Lower leg skin (tissue), 4 donors: ENCODE results near the gene PTGS1. TPM values are rescaled to one million over a fixed set of nuclear protein-coding genes. Genes with fewer than 3 reads are reported as not detected.
A peak's percentile ranks its signal among the peaks of the same experiment; 100 is the strongest.

ENCODE experiments used
- DNase-seq, 2 donors: peaks; one replicate each; pipeline ENCODE4 v3.0.0-alpha.2; 2019; ENCODE audit warnings: low spot score in 2 of 2
- H3K4me3 ChIP-seq: fragments of 200-600 bp; sonication (generic); 2 replicates; pipeline ENCODE4 v1.5.1; 2017; ENCODE audit warnings: mild to moderate bottlenecking, low read depth; ENCODE audit not compliant: poor library complexity, severe bottlenecking
- POLR2A ChIP-seq, 2 donors: fragments of 450-650 bp; IDR thresholded peaks; one replicate each; pipeline ENCODE4 v1.6.1; 2016 to 2017; ENCODE audit warnings: antibody characterized with exemption in 2 of 2, mild to moderate bottlenecking in 1 of 2, moderate library complexity in 1 of 2
- WGBS, 2 donors: methylation state at CpG; one replicate each; pipeline ENCODE4 v1.1.5; 2018; 5-methylcytosine and 5-hydroxymethylcytosine counted together
- intact Hi-C: fragments of 100-400 bp; cut with DNase I; formaldehyde crosslinking; loops from one replicate; pipeline ENCODE4 v1.15.0; 2023; ENCODE audit warnings: low total_unique reads
- total RNA-seq, 4 donors: library from RNA; depleted of rRNA; stranded (reverse); fragments of >200 nt; gene quantifications; one replicate each; pipeline ENCODE4 v1.1.0, GENCODE V29; 2016
- TF ChIP-seq, protein P1 (sequence below), 3 donors: fragments of 450-650 bp; IDR thresholded peaks; one replicate each; pipeline ENCODE4 v1.5.1; 2016; ENCODE audit warnings: antibody characterized with exemption in 3 of 3, mild to moderate bottlenecking in 3 of 3, moderate library complexity in 2 of 3

PTGS1 gene
- total RNA-seq, 4 donors from 2014 or later = 62.9 to 110 (median 84.8) TPM

- intact Hi-C loops = no loop called here
- DNase-seq = peak in 1 of 2 donors; percentile 12
- WGBS, 2 donors = 77 to 88% methylated on average over 1 of the region's 1 CpG
- no peak overlapping the region for H3K4me3 ChIP-seq
- TF ChIP-seq, protein P1, sequence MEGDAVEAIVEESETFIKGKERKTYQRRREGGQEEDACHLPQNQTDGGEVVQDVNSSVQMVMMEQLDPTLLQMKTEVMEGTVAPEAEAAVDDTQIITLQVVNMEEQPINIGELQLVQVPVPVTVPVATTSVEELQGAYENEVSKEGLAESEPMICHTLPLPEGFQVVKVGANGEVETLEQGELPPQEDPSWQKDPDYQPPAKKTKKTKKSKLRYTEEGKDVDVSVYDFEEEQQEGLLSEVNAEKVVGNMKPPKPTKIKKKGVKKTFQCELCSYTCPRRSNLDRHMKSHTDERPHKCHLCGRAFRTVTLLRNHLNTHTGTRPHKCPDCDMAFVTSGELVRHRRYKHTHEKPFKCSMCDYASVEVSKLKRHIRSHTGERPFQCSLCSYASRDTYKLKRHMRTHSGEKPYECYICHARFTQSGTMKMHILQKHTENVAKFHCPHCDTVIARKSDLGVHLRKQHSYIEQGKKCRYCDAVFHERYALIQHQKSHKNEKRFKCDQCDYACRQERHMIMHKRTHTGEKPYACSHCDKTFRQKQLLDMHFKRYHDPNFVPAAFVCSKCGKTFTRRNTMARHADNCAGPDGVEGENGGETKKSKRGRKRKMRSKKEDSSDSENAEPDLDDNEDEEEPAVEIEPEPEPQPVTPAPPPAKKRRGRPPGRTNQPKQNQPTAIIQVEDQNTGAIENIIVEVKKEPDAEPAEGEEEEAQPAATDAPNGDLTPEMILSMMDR (IDR thresholded peaks at IDR 0.05) = no peak
- no peak for TF ChIP-seq POLR2A (IDR thresholded peaks at IDR 0.05)
Measured at GRCh38 chr9:122379340-122379739, 8.5 kb downstream of the PTGS1 start.

- no peak for TF ChIP-seq POLR2A (IDR thresholded peaks at IDR 0.05)
- TF ChIP-seq, protein P1 (IDR thresholded peaks at IDR 0.05) = no peak
- intact Hi-C loops = no loop called here
- 90 to 94% methylated on average over 4 of the region's 4 CpGs for WGBS, 2 donors
- peak in 1 of 2 donors; percentile 53 for DNase-seq
- no peak overlapping the region for H3K4me3 ChIP-seq
Measured at GRCh38 chr9:122380293-122380692, 9.5 kb downstream of the PTGS1 start.

DNA sequence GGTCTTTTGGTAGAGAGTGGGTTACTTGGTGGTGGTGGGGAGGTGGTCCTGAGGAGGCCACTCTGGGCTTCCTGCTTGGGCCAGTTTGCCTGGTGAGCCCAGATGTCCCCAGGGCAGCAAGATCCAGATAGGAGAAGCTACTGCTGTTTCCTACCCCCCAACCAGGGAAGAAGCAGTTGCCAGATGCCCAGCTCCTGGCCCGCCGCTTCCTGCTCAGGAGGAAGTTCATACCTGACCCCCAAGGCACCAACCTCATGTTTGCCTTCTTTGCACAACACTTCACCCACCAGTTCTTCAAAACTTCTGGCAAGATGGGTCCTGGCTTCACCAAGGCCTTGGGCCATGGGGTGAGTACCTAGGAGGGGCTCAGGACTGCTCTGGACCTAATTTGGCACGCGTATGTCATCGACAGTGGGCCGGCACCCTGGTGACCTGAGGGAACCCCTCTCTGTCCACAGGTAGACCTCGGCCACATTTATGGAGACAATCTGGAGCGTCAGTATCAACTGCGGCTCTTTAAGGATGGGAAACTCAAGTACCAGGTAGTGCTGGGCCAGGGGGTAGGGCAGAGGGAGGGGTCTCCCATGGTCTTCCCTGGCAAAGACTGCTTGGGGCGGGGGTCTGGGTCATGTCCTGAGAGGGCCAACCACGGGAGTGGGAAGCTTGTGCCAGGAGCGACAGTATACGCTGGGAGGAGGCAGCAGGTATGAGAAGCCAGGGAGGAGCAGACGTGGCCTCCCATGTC, 10.6 kb downstream of the PTGS1 start:
- WGBS, 2 donors = 93 to 95% methylated on average over 14 of the region's 14 CpGs
- TF ChIP-seq, protein P1 (IDR thresholded peaks at IDR 0.05) = no peak
- no peak for TF ChIP-seq POLR2A (IDR thresholded peaks at IDR 0.05)
- intact Hi-C loops = no loop called here
- DNase-seq = peak in 1 of 2 donors; percentile 75
- no peak overlapping the region for H3K4me3 ChIP-seq

GRCh38 chr9:122382901-122383850, 12.4 kb downstream of the PTGS1 start:
- 61 to 64% methylated on average over 15 to 16 of the region's 16 CpGs for WGBS, 2 donors
- peak in 1 of 2 donors; percentile 79 for DNase-seq

DNA sequence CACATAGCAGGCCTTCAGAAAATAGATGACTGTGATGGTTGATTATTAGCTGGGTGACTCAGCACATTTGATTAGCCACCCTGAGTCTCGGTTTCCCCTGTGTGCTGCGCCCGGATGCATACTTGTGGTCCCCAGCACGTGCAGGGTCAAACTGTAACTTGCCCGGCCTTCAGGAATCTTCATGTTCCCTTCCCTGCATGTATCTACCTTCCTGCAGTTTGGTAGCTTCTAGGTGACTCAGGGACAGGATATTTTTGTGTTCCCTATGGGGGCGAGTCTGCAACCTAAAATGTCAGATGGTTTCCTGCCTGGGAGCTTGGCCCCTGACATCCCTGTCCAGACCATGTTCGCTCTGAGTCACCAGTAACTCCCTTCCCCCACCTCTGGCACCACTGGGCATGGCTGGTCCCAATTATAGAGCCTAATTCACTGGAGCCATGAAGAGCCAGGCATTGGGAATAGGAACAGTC, 13.2 kb downstream of the PTGS1 start:
- intact Hi-C loops = no loop called here
- H3K4me3 ChIP-seq = no peak overlapping the region
- peak in 1 of 2 donors; percentile 73 for DNase-seq
- WGBS, 2 donors = 76 to 78% methylated on average over 7 of the region's 7 CpGs
- no peak for TF ChIP-seq POLR2A (IDR thresholded peaks at IDR 0.05)
- TF ChIP-seq, protein P1 (IDR thresholded peaks at IDR 0.05) = no peak

More at GRCh38 chr9:122382901-122383850, 12.4 kb downstream of the PTGS1 start:
- intact Hi-C loops = no loop called here
- no peak overlapping the region for H3K4me3 ChIP-seq
- TF ChIP-seq, protein P1 (IDR thresholded peaks at IDR 0.05) = no peak
- no peak for TF ChIP-seq POLR2A (IDR thresholded peaks at IDR 0.05)
